Endodermal cell (in vitro differentiated cells): ENCODE results near the gene SLC17A3. TPM values are rescaled to one million over a fixed set of nuclear protein-coding genes. Genes with fewer than 3 reads are reported as not detected.

Source experiments
- DNase-seq: peaks from one replicate; pipeline ENCODE4 v3.0.0-alpha.2; 2017
- H3K27ac ChIP-seq: 2 replicates; pipeline ENCODE4 v1.5.1; 2013; ENCODE audit warnings: mild to moderate bottlenecking, low read depth, low read length, moderate library complexity
- H3K27me3 ChIP-seq: 2 replicates; pipeline ENCODE4 v1.6.1; 2013; ENCODE audit warnings: mild to moderate bottlenecking, low read length, moderate library complexity; ENCODE audit not compliant: insufficient read depth, control insufficient read depth, poor library complexity, severe bottlenecking
- H3K36me3 ChIP-seq: 2 replicates; pipeline ENCODE4 v1.7.0; 2013; ENCODE audit warnings: mild to moderate bottlenecking, low read length, moderate library complexity; ENCODE audit not compliant: control insufficient read depth, insufficient read depth
- H3K4me1 ChIP-seq: one replicate; pipeline ENCODE4 v1.7.0; 2013; ENCODE audit warnings: low read length; ENCODE audit not compliant: control insufficient read depth, insufficient read depth
- H3K4me3 ChIP-seq: 2 replicates; pipeline ENCODE4 v1.5.1; 2013; ENCODE audit warnings: mild to moderate bottlenecking, low read length, moderate library complexity
- H3K9ac ChIP-seq: 2 replicates; pipeline ENCODE4 v1.6.1; 2013; ENCODE audit warnings: mild to moderate bottlenecking, low read length, moderate library complexity; ENCODE audit not compliant: poor library complexity, severe bottlenecking; ENCODE audit errors: extremely low read depth
- H3K9me3 ChIP-seq: 2 replicates; pipeline ENCODE4 v1.6.1; 2013; ENCODE audit warnings: mild to moderate bottlenecking, low read length, moderate library complexity; ENCODE audit not compliant: control insufficient read depth
- H3K27ac Mint-ChIP-seq: 2 replicates; pipeline ENCODE4 v1.8.0; 2020; ENCODE audit warnings: mixed read lengths
- H3K27me3 Mint-ChIP-seq: 2 replicates; pipeline ENCODE4 v1.8.0; 2021; ENCODE audit warnings: mild to moderate bottlenecking, mixed read lengths; ENCODE audit not compliant: insufficient read depth
- H3K36me3 Mint-ChIP-seq: 2 replicates; pipeline ENCODE4 v1.8.0; 2020; ENCODE audit warnings: low read depth, mixed read lengths
- H3K4me1 Mint-ChIP-seq: 2 replicates; pipeline ENCODE4 v1.8.0; 2020; ENCODE audit warnings: mixed read lengths
- H3K4me3 Mint-ChIP-seq: 2 replicates; pipeline ENCODE4 v1.8.0; 2020; ENCODE audit warnings: mild to moderate bottlenecking, moderate library complexity, mixed read lengths
- H3K9me3 Mint-ChIP-seq: 2 replicates; pipeline ENCODE4 v1.8.0; 2020; ENCODE audit warnings: mild to moderate bottlenecking, mixed read lengths
- CTCF ChIP-seq: fragments of 200-600 bp; sonication (generic); conservative IDR thresholded peaks from 2 replicates; pipeline ENCODE4 v1.5.0; 2021; ENCODE audit warnings: antibody characterized with exemption, mild to moderate bottlenecking
- WGBS, 2 experiments: methylation state at CpG; one replicate each; pipeline versions ENCODE4 v1.1.5 to v1.1.7; 2013; ENCODE audit warnings: missing lambda C conversion rate in 2 of 2, mixed read lengths in 1 of 2; ENCODE audit not compliant: insufficient coverage in 1 of 2, insufficient read length in 1 of 2; 5-methylcytosine and 5-hydroxymethylcytosine counted together
- total RNA-seq, 2 donors: library from RNA; stranded (reverse); fragmentation: NEBNext Ultra II Directional in 1 of 2; extraction: Animal tissue kit (Norgen Biotek cat#: 25700) in 1 of 2; gene quantifications; 2 replicates in 1 of 2; 3 replicates in 1 of 2; pipeline ENCODE4 v1.2.1, GENCODE V29; 2021

The SLC17A3 gene
- total RNA-seq, 2 donors from 2014 or later = not detected

DNA sequence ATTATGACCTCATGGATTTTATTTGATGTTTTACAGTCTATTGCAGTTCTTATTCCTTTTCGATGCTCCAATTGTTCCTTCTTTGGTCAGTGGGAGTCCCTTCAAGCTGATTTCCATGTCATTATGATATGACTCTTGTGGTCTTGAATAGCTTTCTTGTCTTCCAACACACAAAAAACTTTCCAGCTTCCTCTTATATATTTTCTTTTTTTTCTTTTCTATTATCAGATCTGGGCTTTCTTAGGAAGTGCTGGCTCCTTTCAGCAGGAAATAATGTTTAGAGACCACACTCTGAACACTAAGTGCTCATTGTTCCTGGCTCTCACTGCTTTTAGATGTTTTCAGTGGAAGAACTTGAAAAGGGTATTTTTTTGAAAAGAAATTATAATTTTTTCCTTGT, 39.1 kb downstream of the SLC17A3 start:
- Histone ChIP-seq H3K4me1 (no peaks in the 10 kb centered on the region), H3K9ac (no peak overlapping the region), H3K27ac (no peak overlapping the region), H3K27me3 (no peaks in the 10 kb centered on the region), H3K9me3 (no peaks in the 10 kb centered on the region), H3K4me3 (no peak overlapping the region), H3K36me3 (no peaks in the 10 kb centered on the region)
- H3K4me1 Mint-ChIP-seq = peaks cover 6% of the 10 kb centered on the region
- H3K4me3 Mint-ChIP-seq = no peak overlapping the region
- no peaks in the 10 kb centered on the region for H3K36me3 Mint-ChIP-seq
- TF ChIP-seq CTCF = no peak
- no peaks in the 10 kb centered on the region for H3K27me3 Mint-ChIP-seq
- no peak for DNase-seq
- WGBS, 2 experiments = 93% methylated on average over 1 of the region's 1 CpG; no CpG with 5 or more reads in 1 of the 2 experiments
- H3K9me3 Mint-ChIP-seq = no peaks in the 10 kb centered on the region
- no peak overlapping the region for H3K27ac Mint-ChIP-seq

DNA sequence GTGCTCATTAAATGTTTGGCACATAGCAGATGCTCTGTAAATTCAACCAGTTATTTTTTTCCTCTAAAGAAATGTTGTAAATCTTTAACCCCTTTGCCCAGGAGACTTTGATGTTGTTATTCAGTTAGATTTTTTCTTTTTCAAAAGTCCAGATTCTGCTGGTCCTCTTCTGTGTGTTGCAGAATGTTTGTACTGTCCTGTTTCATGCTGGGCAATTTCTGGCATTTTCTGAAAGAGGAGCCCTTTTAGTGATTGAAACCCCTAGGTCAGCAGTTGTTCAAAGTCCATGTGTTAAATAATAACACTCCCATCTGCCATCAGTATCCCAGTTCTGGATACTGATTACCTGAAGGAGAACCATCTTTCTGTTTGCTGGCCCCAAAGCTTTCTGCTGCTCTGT, 40.9 kb downstream of the SLC17A3 start:
- Histone ChIP-seq H3K4me1 (no peaks in the 10 kb centered on the region), H3K9ac (no peak overlapping the region), H3K4me3 (no peak overlapping the region), H3K9me3 (no peaks in the 10 kb centered on the region), H3K27me3 (no peaks in the 10 kb centered on the region), H3K36me3 (no peaks in the 10 kb centered on the region), H3K27ac (no peak overlapping the region)
- no peaks in the 10 kb centered on the region for H3K9me3 Mint-ChIP-seq
- H3K4me1 Mint-ChIP-seq = peaks cover 4% of the 10 kb centered on the region
- no peak overlapping the region for H3K27ac Mint-ChIP-seq
- no peaks in the 10 kb centered on the region for H3K27me3 Mint-ChIP-seq
- no peak for DNase-seq
- TF ChIP-seq CTCF = no peak
- no peaks in the 10 kb centered on the region for H3K36me3 Mint-ChIP-seq
- no peak overlapping the region for H3K4me3 Mint-ChIP-seq

- Histone ChIP-seq H3K27ac (no peak overlapping the region), H3K36me3 (no peaks in the 10 kb centered on the region), H3K9me3 (no peaks in the 10 kb centered on the region), H3K27me3 (no peaks in the 10 kb centered on the region), H3K9ac (no peak overlapping the region), H3K4me3 (no peak overlapping the region), H3K4me1 (no peaks in the 10 kb centered on the region)
- no peaks in the 10 kb centered on the region for H3K27me3 Mint-ChIP-seq
- DNase-seq = no peak
- no peaks in the 10 kb centered on the region for H3K36me3 Mint-ChIP-seq
- no peak overlapping the region for H3K4me3 Mint-ChIP-seq
- H3K27ac Mint-ChIP-seq = no peak overlapping the region
- no peaks in the 10 kb centered on the region for H3K9me3 Mint-ChIP-seq
- peaks cover 4% of the 10 kb centered on the region for H3K4me1 Mint-ChIP-seq
- no peak for TF ChIP-seq CTCF
- 78 to 100% methylated on average over 3 of the region's 3 CpGs for WGBS, 2 experiments
Measured at GRCh38 chr6:25832670-25833069, 41.4 kb downstream of the SLC17A3 start.
